Aorta (tissue), 5 donors: ENCODE measurements around the gene DLL3. TPM values are rescaled to one million over a fixed set of nuclear protein-coding genes. Genes with fewer than 3 reads are reported as not detected.

Experiments used
- ATAC-seq: fragments of 200-7000 bp; cut with Tn5 transposase; one replicate; pipeline ENCODE4 v1.9.1; 2022; ENCODE audit warnings: moderate library complexity; ENCODE audit not compliant: low FRiP score
- DNase-seq, 2 donors: peaks; one replicate each; pipeline ENCODE4 v3.0.0-alpha.2; 2020
- H3K27ac ChIP-seq, 2 donors: one replicate each; pipeline ENCODE4 v1.5.1; 2013; ENCODE audit warnings: low read length in 2 of 2, mild to moderate bottlenecking in 2 of 2, moderate library complexity in 2 of 2, control low read depth in 1 of 2, inconsistent platforms in 1 of 2, low read depth in 1 of 2
- H3K27me3 ChIP-seq, 2 donors: one replicate each; pipeline ENCODE4 v1.6.1; 2013; ENCODE audit warnings: control low read depth in 1 of 2, low read length in 1 of 2, mild to moderate bottlenecking in 1 of 2, moderate library complexity in 1 of 2; ENCODE audit not compliant: insufficient read depth in 2 of 2, control insufficient read depth in 1 of 2
- H3K36me3 ChIP-seq, 2 donors: one replicate each; pipeline ENCODE4 v1.6.1; 2013; ENCODE audit warnings: control low read depth in 1 of 2, low read length in 1 of 2, mild to moderate bottlenecking in 1 of 2; ENCODE audit not compliant: insufficient read depth in 2 of 2, control insufficient read depth in 1 of 2
- H3K4me1 ChIP-seq, 2 donors: one replicate each; pipeline ENCODE4 v1.6.1; 2013; ENCODE audit warnings: low read length in 2 of 2, control low read depth in 1 of 2, mild to moderate bottlenecking in 1 of 2, moderate library complexity in 1 of 2; ENCODE audit not compliant: insufficient read depth in 2 of 2, control insufficient read depth in 1 of 2
- H3K4me3 ChIP-seq, 2 donors: one replicate each; pipeline ENCODE4 v1.5.1; 2013; ENCODE audit warnings: low read length in 2 of 2, control low read depth in 1 of 2, mild to moderate bottlenecking in 1 of 2
- H3K9me3 ChIP-seq: one replicate; pipeline ENCODE4 v1.6.1; 2013; ENCODE audit warnings: mild to moderate bottlenecking, low read length; ENCODE audit not compliant: control insufficient read depth
- WGBS, 2 donors: extraction: QIAGEN DNeasy Blood & Tissue Kit; methylation state at CpG; one replicate each; pipeline ENCODE4 v1.1.7; 2013; 5-methylcytosine and 5-hydroxymethylcytosine counted together
- intact Hi-C, 2 donors: fragments of 100-400 bp; cut with DNase I; formaldehyde crosslinking; loops; one replicate each; pipeline versions ENCODE4 v1.14.2 to v1.15.0; 2022
- polyA plus RNA-seq, 2 donors: library from polyadenylated mRNA; stranded (reverse); fragments of 200-250 nt; gene quantifications; one replicate each; pipeline ENCODE4 v1.2.3, GENCODE V29; 2013
- total RNA-seq, 2 donors: library from RNA; stranded (reverse); fragmentation: NEBNext Ultra II Directional; extraction: Animal tissue kit (Norgen Biotek cat#: 25700); gene quantifications; one replicate each; pipeline ENCODE4 v1.2.1, GENCODE V29; 2021
- donor health status: healthy with polysubstance abuse.
- donor health status: Bipolar disorder and iron deficiency.
- donor health status: DM: no; HTN: no; CAD: no.
- donor health status: DM: no; HTN: no; CAD: no.
- donor health status: DM: yes; HTN: yes; CAD: no.

The DLL3 gene
- total and polyA plus RNA-seq, 4 donors, result not detected

DNA sequence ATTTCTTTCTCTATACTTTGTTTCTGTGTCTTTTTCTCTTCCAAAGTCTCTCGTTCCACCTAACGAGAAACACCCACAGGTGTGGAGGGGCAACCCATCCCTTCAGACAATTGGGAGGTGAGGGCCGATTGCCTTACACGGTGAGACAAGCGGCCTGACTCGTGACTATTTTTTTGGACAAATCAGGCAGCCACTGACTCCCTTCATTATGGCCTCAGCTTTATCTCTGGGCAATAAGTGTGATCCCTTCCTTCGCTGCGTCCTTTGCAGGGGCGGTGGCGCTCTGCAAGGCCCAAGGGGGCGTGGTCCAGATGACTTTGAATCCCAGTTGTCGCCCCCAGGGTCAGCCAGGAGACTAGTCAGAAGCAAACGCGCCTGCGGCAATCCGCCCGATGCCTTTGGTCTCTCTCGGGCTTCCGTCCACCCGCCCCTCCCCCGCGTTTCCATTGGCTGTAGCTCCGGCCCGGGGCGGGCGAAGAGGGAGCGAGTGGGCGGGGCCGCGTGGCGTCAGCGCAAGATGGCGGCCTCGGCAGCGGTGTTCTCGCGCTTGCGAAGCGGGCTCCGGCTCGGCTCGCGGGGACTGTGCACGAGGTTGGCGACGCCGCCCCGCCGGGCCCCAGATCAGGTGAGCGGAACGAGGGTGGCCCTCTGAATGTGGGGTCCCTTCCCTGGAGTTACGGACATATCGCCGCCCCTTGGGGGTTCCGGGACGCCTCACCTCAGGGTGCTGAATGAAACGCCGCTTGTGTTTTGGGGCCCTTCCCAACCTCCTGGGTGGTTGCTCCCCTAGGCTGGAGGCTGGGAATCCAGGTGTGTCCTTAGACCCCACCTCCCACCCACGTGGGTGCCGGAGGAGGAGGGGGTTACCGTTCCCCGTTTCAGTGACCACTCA lies 18.2 kb upstream of the DLL3 start, which contains the start of gene TIMM50:
TSS of gene TIMM50 (plus strand) at position 502 of the 892 bp plus-strand sequence. CDS start at position 518, 16 bp downstream.
- DNase-seq, result peak; percentile 98 to 100
- WGBS, 2 donors, result 0 to 1% methylated on average over 55 to 62 of the region's 62 CpGs
- ATAC-seq, result peak; percentile 98
- H3K27ac ChIP-seq, result peak within 1 kb of the TSS in 1 of 2 donors; percentile 30
- H3K36me3 ChIP-seq, result peaks cover 0 to 5% of the 10 kb centered on the region in 2 donors
- no peaks in the 10 kb centered on the region for H3K9me3 ChIP-seq
- peak within 1 kb of the TSS; percentile 63 to 72 for H3K4me3 ChIP-seq
- no peaks in the 10 kb centered on the region for H3K27me3 ChIP-seq
- intact Hi-C loops, result loop anchor here in 1 of 2 donors (2.0 kb wide), 1 partner anchor 52 kb away; the partner anchor contains the start of gene EID2B
- H3K4me1 ChIP-seq, result no peaks in the 10 kb centered on the region

DNA sequence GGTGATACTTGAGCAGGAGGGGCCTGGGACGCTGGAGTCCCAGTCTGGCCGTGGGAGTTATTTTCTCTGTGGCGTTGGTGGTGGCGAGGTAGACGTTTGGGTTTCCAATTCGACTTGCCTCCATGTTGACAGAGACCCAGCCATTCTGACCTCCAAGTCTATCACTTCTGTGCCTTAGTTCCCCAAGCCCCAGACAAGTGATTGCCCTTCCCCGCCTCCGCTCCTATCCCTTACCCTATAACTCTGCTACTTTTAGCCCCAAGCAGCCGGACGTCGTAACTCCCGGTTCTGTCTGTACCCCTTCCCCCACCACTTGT lies 17.6 kb upstream of the DLL3 start:
- H3K4me1 ChIP-seq, result no peaks in the 10 kb centered on the region
- DNase-seq, result no peak
- peak overlapping the region; percentile 63 to 72 for H3K4me3 ChIP-seq
- H3K27ac ChIP-seq, result no peak overlapping the region
- intact Hi-C loops, result loop anchor here in 1 of 2 donors (2.0 kb wide), 1 partner anchor 52 kb away; the partner anchor contains the start of gene EID2B
- no peaks in the 10 kb centered on the region for H3K27me3 ChIP-seq
- 1% methylated on average over 12 of the region's 12 CpGs for WGBS, 2 donors
- ATAC-seq, result no peak
- no peaks in the 10 kb centered on the region for H3K9me3 ChIP-seq
- peaks cover 0 to under 1% of the 10 kb centered on the region in 2 donors for H3K36me3 ChIP-seq

DNA sequence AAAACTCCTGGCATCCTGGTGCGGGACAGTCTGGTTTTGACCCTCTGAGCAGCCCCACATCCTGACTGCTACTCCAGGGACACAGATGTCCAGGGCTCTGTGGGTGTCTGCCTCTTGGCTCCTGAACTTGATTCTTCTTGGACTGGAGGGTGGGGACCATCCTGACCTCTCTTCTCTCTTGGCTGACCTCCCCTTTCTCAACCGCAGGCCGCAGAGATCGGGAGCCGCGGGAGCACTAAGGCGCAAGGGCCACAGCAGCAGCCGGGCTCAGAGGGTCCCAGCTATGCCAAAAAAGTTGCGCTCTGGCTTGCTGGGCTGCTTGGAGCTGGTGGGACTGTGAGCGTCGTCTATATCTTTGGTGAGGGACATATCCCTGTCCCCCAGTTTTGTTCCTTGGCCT lies 17.1 kb upstream of the DLL3 start:
- intact Hi-C loops, result loop anchor here in 1 of 2 donors (2.0 kb wide), 1 partner anchor 51 kb away; the partner anchor contains the start of gene EID2B
- 72 to 80% methylated on average over 11 of the region's 11 CpGs for WGBS, 2 donors
- no peak overlapping the region for H3K27ac ChIP-seq
- no peaks in the 10 kb centered on the region for H3K4me1 ChIP-seq
- H3K4me3 ChIP-seq, result no peak overlapping the region
- DNase-seq (no peak), ATAC-seq (no peak)
- H3K9me3 ChIP-seq, result no peaks in the 10 kb centered on the region
- no peaks in the 10 kb centered on the region for H3K27me3 ChIP-seq
- peaks cover 0 to 3% of the 10 kb centered on the region in 2 donors for H3K36me3 ChIP-seq

DNA sequence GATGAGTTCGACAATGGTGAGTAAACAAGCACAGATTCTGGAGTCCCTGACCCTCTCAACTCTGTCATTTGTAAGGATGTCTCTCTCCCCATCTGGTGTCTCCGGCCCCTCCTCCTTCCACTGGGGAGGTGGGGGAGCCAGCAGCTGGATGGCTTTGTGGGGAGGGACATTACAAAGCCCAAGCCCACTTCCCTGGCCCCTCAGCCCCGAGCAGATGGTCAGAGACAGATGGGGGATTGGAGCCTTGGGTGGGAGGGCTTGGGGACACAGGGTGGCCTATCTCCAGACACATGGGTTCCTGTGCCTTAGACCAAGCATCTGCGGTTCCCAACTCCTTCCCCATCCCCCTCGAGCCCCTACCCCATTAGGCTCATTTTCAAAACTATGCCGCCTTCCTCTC lies 15.6 kb upstream of the DLL3 start:
- Histone ChIP-seq H3K4me3 (no peak overlapping the region), H3K27me3 (no peaks in the 10 kb centered on the region), H3K27ac (no peak overlapping the region), H3K4me1 (no peaks in the 10 kb centered on the region), H3K9me3 (no peaks in the 10 kb centered on the region), H3K36me3 (peaks cover 2 to 3% of the 10 kb centered on the region in 2 donors)
- DNase-seq (no peak), ATAC-seq (no peak)
- WGBS, 2 donors, result 54 to 59% methylated on average over 6 of the region's 6 CpGs
- intact Hi-C loops, result no loop called here

DNA sequence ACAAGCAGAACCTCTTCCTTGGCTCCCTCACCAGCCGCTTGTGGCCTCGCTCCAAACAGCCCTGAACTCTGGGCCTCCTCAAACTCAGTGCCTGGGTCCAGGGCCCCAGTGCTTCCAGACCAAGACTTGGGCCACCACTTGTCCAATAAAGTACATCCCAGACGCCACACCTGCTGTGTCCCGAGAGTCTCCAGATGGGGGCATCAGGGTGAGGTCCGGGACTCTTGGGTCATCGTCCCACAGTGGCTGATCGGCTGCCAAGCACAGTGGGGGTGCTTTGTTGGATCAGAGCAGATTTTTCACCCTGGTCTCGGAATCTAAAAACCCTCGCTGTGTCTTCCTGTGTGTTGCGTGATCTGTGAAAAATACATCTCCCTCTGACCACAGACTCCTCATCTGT lies 9.0 kb upstream of the DLL3 start:
- DNase-seq (no peak), ATAC-seq (no peak)
- Histone ChIP-seq H3K4me3 (no peak overlapping the region), H3K27ac (no peak overlapping the region), H3K4me1 (no peaks in the 10 kb centered on the region), H3K36me3 (peaks cover 3 to 5% of the 10 kb centered on the region in 2 donors), H3K9me3 (no peaks in the 10 kb centered on the region), H3K27me3 (no peaks in the 10 kb centered on the region)
- intact Hi-C loops, result no loop called here
- WGBS, 2 donors, result 76 to 77% methylated on average over 10 of the region's 10 CpGs

DNA sequence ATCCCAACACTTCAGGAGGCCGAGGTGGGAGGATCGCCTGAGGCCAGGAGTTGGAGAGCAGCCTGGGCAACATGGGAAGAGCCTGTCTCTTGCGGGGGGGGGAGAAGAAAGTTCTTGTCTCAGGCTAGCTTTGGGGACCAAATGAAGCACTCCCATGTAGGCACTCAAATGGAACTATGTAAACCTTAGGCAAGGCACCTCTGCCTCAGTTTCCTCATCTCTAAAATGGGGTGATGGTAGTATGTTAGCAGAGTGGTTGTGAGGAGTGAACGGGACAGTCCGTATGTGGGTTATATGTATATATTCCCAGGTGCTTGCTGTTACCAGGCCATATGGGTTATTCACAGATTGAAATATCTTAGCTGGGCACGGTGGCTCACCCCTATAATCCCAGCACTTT lies 6.5 kb upstream of the DLL3 start:
- ATAC-seq (no peak), DNase-seq (no peak)
- Histone ChIP-seq H3K27ac (no peak overlapping the region), H3K4me1 (no peaks in the 10 kb centered on the region), H3K9me3 (no peaks in the 10 kb centered on the region), H3K27me3 (no peaks in the 10 kb centered on the region), H3K36me3 (peaks cover 0 to 5% of the 10 kb centered on the region in 2 donors), H3K4me3 (no peak overlapping the region)
- WGBS, 2 donors, result 91 to 93% methylated on average over 6 of the region's 6 CpGs
- intact Hi-C loops, result no loop called here

DNA sequence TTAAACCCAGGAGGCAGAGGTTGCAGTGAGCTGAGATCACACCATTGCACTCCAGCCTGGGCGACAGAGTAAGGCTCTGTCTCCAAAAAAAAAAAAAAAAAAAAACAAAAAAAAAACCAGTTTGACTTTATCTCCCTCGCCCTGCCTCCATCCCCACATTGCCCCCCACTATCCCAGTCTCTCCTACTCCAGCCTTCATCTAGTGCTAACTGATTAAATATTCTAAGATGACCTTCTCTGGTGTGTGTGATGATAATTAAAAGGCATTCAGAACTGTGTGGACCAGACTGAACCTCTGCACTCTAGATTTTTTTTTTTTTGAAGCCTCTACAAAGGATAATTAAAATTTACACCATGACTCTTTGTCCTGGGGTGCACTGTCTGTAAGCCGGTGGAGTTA lies 6.0 kb upstream of the DLL3 start:
- Histone ChIP-seq H3K4me1 (no peaks in the 10 kb centered on the region), H3K27me3 (no peaks in the 10 kb centered on the region), H3K27ac (no peak overlapping the region), H3K9me3 (no peaks in the 10 kb centered on the region), H3K4me3 (no peak overlapping the region), H3K36me3 (peaks cover 0 to 5% of the 10 kb centered on the region in 2 donors)
- intact Hi-C loops, result no loop called here
- ATAC-seq (no peak), DNase-seq (no peak)
- WGBS, 2 donors, result 78 to 82% methylated on average over 2 to 3 of the region's 3 CpGs

DNA sequence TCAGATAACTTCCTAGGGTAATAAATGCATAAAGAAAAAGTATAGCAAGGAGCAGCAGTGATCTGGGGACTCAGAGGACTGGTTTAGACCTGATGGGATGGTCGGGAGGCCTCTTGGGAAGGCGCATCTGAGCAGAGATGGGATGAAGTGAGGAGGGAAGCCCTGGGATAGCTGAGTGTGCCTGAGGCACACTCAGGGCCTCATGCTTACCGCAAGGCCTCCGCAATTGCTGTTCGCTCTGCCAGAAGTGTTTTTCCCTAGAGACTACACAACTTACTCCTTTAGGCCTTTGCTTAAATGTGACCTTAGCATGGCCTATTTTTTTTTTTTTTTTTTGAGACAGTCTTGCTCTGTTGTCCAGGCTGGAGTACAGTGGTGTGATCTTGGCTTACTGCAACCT lies 4.1 kb upstream of the DLL3 start:
- 73 to 76% methylated on average over 5 of the region's 5 CpGs for WGBS, 2 donors
- ATAC-seq, result no peak
- H3K36me3 ChIP-seq, result no peaks in the 10 kb centered on the region
- no peak overlapping the region for H3K27ac ChIP-seq
- no peaks in the 10 kb centered on the region for H3K9me3 ChIP-seq
- no peak overlapping the region for H3K4me3 ChIP-seq
- DNase-seq, result no peak
- no peaks in the 10 kb centered on the region for H3K27me3 ChIP-seq
- intact Hi-C loops, result no loop called here
- H3K4me1 ChIP-seq, result no peaks in the 10 kb centered on the region

DNA sequence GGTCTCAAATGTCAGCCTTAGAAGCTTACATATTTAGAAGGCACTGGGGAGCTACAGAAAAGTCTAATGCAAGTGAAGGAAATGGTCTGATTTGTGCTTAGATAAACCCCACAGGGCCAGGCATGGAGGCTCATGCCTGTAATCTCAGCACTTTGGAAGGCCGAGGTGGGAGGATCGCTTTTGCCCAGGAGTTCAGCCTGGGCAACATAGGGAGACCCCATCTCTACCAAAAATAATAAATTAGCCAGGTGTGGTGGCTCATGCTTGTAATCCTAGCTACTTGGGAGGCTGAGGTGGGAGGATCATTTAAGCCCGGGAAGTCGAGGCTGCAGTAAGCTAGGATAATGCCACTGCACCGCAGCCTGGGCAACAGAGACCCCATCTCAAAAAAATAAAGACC lies 2.7 kb upstream of the DLL3 start:
- intact Hi-C loops, result no loop called here
- no peaks in the 10 kb centered on the region for H3K27me3 ChIP-seq
- 79 to 81% methylated on average over 5 of the region's 5 CpGs for WGBS, 2 donors

More for the DNA sequence above, 2.7 kb upstream of the DLL3 start:
- H3K9me3 ChIP-seq, result no peaks in the 10 kb centered on the region
- H3K4me3 ChIP-seq, result no peak overlapping the region
- DNase-seq (no peak), ATAC-seq (no peak)
- H3K27ac ChIP-seq, result no peak overlapping the region
- H3K36me3 ChIP-seq, result no peaks in the 10 kb centered on the region
- no peaks in the 10 kb centered on the region for H3K4me1 ChIP-seq
